PFSK-1 (cell line): ENCODE data around the gene RHBDD1.

Experiments
- FOXP2 ChIP-seq: optimal IDR thresholded peaks from 2 replicates; pipeline ENCODE3; 2011; ENCODE audit warnings: borderline replicate concordance, control low read depth, inconsistent platforms; ENCODE audit not compliant: insufficient read depth; ENCODE audit errors: extremely low read length, extremely low read depth
- POLR2AphosphoS5 ChIP-seq: IDR thresholded peaks from 2 replicates; pipeline ENCODE4 v1.6.1; 2012; ENCODE audit warnings: low read depth, mild to moderate bottlenecking, control low read depth, low read length, moderate library complexity
- REST ChIP-seq, 2 experiments: IDR thresholded peaks; 2 replicates each; pipeline versions ENCODE4 v1.6.1 to v1.8.0; 2011 to 2012; ENCODE audit warnings: low read depth in 2 of 2, low read length in 2 of 2, control low read depth in 1 of 2, inconsistent platforms in 1 of 2, mild to moderate bottlenecking in 1 of 2, moderate library complexity in 1 of 2; ENCODE audit not compliant: insufficient read depth in 1 of 2
- SIN3A ChIP-seq: IDR thresholded peaks from 2 replicates; pipeline ENCODE4 v1.6.1; 2012; ENCODE audit warnings: mild to moderate bottlenecking, low read length, moderate library complexity, borderline replicate concordance; ENCODE audit not compliant: insufficient read depth
- TAF1 ChIP-seq: IDR thresholded peaks from 2 replicates; pipeline ENCODE4 v1.6.1; 2012; ENCODE audit warnings: low read length, control low read depth, borderline replicate concordance; ENCODE audit not compliant: insufficient read depth

Gene RHBDD1

GRCh38 chr2:226850024-226850423 lies 14.2 kb downstream of the RHBDD1 start:
- no peak for TF ChIP-seq TAF1
- TF ChIP-seq SIN3A: no peak
- no peak for TF ChIP-seq FOXP2
- no peak for TF ChIP-seq POLR2AphosphoS5
- no peak for TF ChIP-seq REST (IDR thresholded peaks at IDR 0.05; ENCODE audit: insufficient read depth in 1 of 2, low read depth in 2 of 2, low read length in 2 of 2)

- TF ChIP-seq POLR2AphosphoS5: no peak
- TF ChIP-seq SIN3A: no peak
- no peak for TF ChIP-seq TAF1
- TF ChIP-seq REST (IDR thresholded peaks at IDR 0.05; ENCODE audit: insufficient read depth in 1 of 2, low read depth in 2 of 2, low read length in 2 of 2): no peak
- no peak for TF ChIP-seq FOXP2
Measured at GRCh38 chr2:226855787-226856186, 19.9 kb downstream of the RHBDD1 start.

GRCh38 chr2:226860087-226860486 lies 24.2 kb downstream of the RHBDD1 start:
- no peak for TF ChIP-seq POLR2AphosphoS5
- TF ChIP-seq REST (IDR thresholded peaks at IDR 0.05; ENCODE audit: insufficient read depth in 1 of 2, low read depth in 2 of 2, low read length in 2 of 2): no peak
- TF ChIP-seq SIN3A: no peak
- TF ChIP-seq FOXP2: no peak
- no peak for TF ChIP-seq TAF1

GRCh38 chr2:226862623-226863022 lies 26.8 kb downstream of the RHBDD1 start:
- no peak for TF ChIP-seq POLR2AphosphoS5
- no peak for TF ChIP-seq TAF1

- TF ChIP-seq POLR2AphosphoS5: no peak
- TF ChIP-seq SIN3A: no peak
- no peak for TF ChIP-seq TAF1
- no peak for TF ChIP-seq REST (IDR thresholded peaks at IDR 0.05; ENCODE audit: insufficient read depth in 1 of 2, low read depth in 2 of 2, low read length in 2 of 2)
Measured at GRCh38 chr2:226865273-226865672, 29.4 kb downstream of the RHBDD1 start.
